HG02970 (cell line): ENCODE results near the gene ARSB.
"Not testable (repeated sequence)": the region's sequence is repeated elsewhere in the genome, so short reads cannot be mapped to it uniquely, and the experiment has no call there.

Experiments
- ATAC-seq: cut with Tn5 transposase; IDR thresholded peaks from one replicate; pipeline ENCODE4 v1.9.1; 2021; ENCODE audit warnings: mild to moderate bottlenecking, moderate library complexity, moderate number of reproducible peaks; ENCODE audit not compliant: unreplicated experiment, low FRiP score

The ARSB gene

GRCh38 chr5:78907255-78907891 lies 77.7 kb downstream of the ARSB start:
- no peak for ATAC-seq

- no peak for ATAC-seq
These were observed 79.8 kb downstream of the ARSB start for GRCh38 chr5:78905084-78905938.

- ATAC-seq = no peak
These were observed 81.2 kb downstream of the ARSB start for GRCh38 chr5:78903861-78904260.

GRCh38 chr5:78903353-78903752 lies 81.8 kb downstream of the ARSB start:
- no peak for ATAC-seq

- ATAC-seq = no peak
These were observed 85.2 kb downstream of the ARSB start for GRCh38 chr5:78899922-78900362.

GRCh38 chr5:78896132-78896531 lies 89.0 kb downstream of the ARSB start:
- ATAC-seq = no peak

GRCh38 chr5:78895616-78896015 lies 89.5 kb downstream of the ARSB start:
- no peak for ATAC-seq

- ATAC-seq = no peak
These were observed 91.0 kb downstream of the ARSB start for GRCh38 chr5:78893940-78894677.

GRCh38 chr5:78890667-78891379 lies 94.3 kb downstream of the ARSB start:
- no peak for ATAC-seq

GRCh38 chr5:78889369-78890140 lies 95.6 kb downstream of the ARSB start:
- ATAC-seq = no peak

GRCh38 chr5:78888580-78889368 lies 96.3 kb downstream of the ARSB start:
- ATAC-seq = no peak

- peak; percentile 79 for ATAC-seq
These were observed 97.6 kb downstream of the ARSB start for GRCh38 chr5:78887384-78888118.

- no peak for ATAC-seq
These were observed 98.5 kb downstream of the ARSB start for GRCh38 chr5:78886341-78887230.

- no peak for ATAC-seq
These were observed 103.2 kb downstream of the ARSB start for GRCh38 chr5:78881884-78882283.

- ATAC-seq = no peak
These were observed 105.6 kb downstream of the ARSB start for GRCh38 chr5:78879516-78879915.

GRCh38 chr5:78866076-78866475 lies 119.0 kb downstream of the ARSB start:
- ATAC-seq = not testable (repeated sequence)

GRCh38 chr5:78858364-78858763 lies 126.7 kb downstream of the ARSB start:
- no peak for ATAC-seq
